GM12878 (cell line): Measurements from ENCODE around the gene LYL1.

Experiments used
- BHLHE40 ChIP-seq, 2 experiments: fragments of 450-650 bp in 1 of 2; IDR thresholded peaks; 2 replicates each; pipeline ENCODE4 v1.6.1; 2011 to 2017; ENCODE audit warnings: low read depth in 2 of 2, borderline replicate concordance in 1 of 2, improper control_type of control experiment in 1 of 2, low read length in 1 of 2, mild to moderate bottlenecking in 1 of 2
- CEBPB ChIP-seq, 2 experiments: fragments of 150-350 bp in 1 of 2; IDR thresholded peaks; 2 replicates each; pipeline ENCODE4 v1.6.1; 2012 to 2014; ENCODE audit warnings: low read depth in 2 of 2, low read length in 2 of 2, borderline replicate concordance in 1 of 2, inconsistent platforms in 1 of 2
- SMC3 ChIP-seq: IDR thresholded peaks from 2 replicates; pipeline ENCODE4 v1.6.1; 2011; ENCODE audit warnings: low read length, improper control_type of control experiment, borderline replicate concordance

DNA sequence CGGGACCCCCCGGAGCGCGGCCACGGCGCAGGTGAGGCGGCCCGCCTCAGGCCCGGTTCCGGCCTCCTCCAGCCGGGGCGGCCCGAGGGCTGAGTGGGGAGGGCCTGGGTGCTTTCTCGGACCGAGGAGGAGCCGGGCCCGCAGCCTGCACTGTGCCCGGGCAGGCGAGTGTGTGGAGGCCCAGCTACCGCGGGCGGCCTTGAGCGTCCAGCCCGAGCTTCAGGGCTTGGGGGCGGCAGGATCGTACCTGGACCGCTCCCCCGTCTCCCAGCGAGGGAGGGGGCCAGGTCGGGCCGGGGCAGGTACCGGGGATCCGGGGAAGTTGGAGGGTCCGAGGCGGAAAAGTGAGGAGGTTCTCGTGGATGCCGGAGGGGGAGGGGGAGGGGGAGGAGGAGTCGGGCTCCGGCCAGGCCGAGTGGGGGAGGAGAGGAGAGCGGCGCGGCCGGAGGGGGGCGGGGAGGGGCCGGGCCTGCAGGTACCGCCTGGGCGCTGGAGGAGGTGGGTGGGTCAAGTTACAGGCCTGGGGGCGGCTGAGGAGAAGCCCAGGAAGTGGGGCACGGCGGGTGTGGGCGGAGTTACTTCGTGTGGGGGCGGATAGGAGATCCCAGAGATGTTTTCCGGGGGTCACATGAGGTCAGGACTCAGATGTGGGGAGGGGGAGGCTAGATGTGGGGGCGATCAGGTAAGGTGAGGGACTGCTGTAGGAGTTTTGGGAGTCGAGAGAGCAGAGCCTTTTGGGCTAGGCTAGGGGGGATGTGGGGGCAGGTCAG lies 16.0 kb upstream of the LYL1 start:
- TF ChIP-seq BHLHE40 (IDR thresholded peaks at IDR 0.05; ENCODE audit: borderline replicate concordance in 1 of 2, low read depth in 2 of 2, low read length in 1 of 2) (no peak), CEBPB (IDR thresholded peaks at IDR 0.05; ENCODE audit: borderline replicate concordance in 1 of 2, low read depth in 2 of 2, low read length in 2 of 2) (no peak), SMC3 (no peak)
